Breast epithelium (tissue), 4 donors: ENCODE data around the gene MACROD2. TPM values are rescaled to one million over a fixed set of nuclear protein-coding genes. Genes with fewer than 3 reads are reported as not detected.

Source experiments
- DNase-seq, 2 donors: peaks; one replicate each; pipeline ENCODE4 v3.0.0-alpha.2; 2019; ENCODE audit warnings: low spot score in 2 of 2
- H3K27ac ChIP-seq, 2 donors: fragments of 200-600 bp; sonication (generic) in 1 of 2; one replicate each; pipeline ENCODE4 v1.5.1; 2016 to 2019; ENCODE audit warnings: mild to moderate bottlenecking in 1 of 2
- H3K27me3 ChIP-seq, 2 donors: fragments of 200-600 bp; sonication (generic) in 1 of 2; one replicate each; pipeline versions ENCODE4 v1.5.1 to v1.6.0; 2017 to 2019; ENCODE audit warnings: control low read depth in 1 of 2, mild to moderate bottlenecking in 1 of 2
- H3K36me3 ChIP-seq: fragments of 200-600 bp; one replicate; pipeline ENCODE4 v1.5.1; 2019
- H3K4me1 ChIP-seq, 2 donors: fragments of 200-600 bp; sonication (generic); one replicate each; pipeline ENCODE4 v1.5.1; 2016 to 2019; ENCODE audit warnings: control low read depth in 1 of 2
- H3K4me3 ChIP-seq, 3 donors: fragments of 200-600 bp; sonication (generic); 1 replicate in 2 of 3; 2 replicates in 1 of 3; pipeline ENCODE4 v1.5.1; 2016 to 2019; ENCODE audit warnings: mild to moderate bottlenecking in 3 of 3, moderate library complexity in 2 of 3
- H3K9me3 ChIP-seq, 2 donors: fragments of 200-600 bp; sonication (generic) in 1 of 2; one replicate each; pipeline ENCODE4 v1.5.1; 2016 to 2019; ENCODE audit warnings: control low read depth in 1 of 2
- POLR2A ChIP-seq: fragments of 450-650 bp; IDR thresholded peaks from one replicate; pipeline ENCODE4 v1.6.1; 2016; ENCODE audit warnings: antibody characterized with exemption, mild to moderate bottlenecking, moderate library complexity
- POLR2AphosphoS5 ChIP-seq, 3 donors: sonication (generic); formaldehyde crosslinking; IDR thresholded peaks; one replicate each; pipeline ENCODE4 v1.6.1; 2017; ENCODE audit warnings: antibody characterized with exemption in 3 of 3
- intact Hi-C: fragments of 100-400 bp; cut with DNase I; formaldehyde crosslinking; loops from one replicate; pipeline ENCODE4 v1.15.1; 2023; ENCODE audit warnings: low total_unique reads
- total RNA-seq, 3 donors: library from RNA; depleted of rRNA; stranded (reverse); fragments of >200 nt; gene quantifications; one replicate each; pipeline ENCODE4 v1.1.0, GENCODE V29; 2016
- TF ChIP-seq, protein P1 (sequence below), 3 donors: fragments of 450-650 bp; IDR thresholded peaks; one replicate each; pipeline ENCODE4 v1.5.1; 2016 to 2017; ENCODE audit warnings: antibody characterized with exemption in 3 of 3, mild to moderate bottlenecking in 3 of 3, moderate library complexity in 3 of 3

Gene MACROD2
- total RNA-seq, 3 donors from 2014 or later, result 6.7 to 26.8 (median 8.8) TPM

- intact Hi-C loops, result no loop called here
- Histone ChIP-seq H3K27me3 (no peaks in the 10 kb centered on the region), H3K9me3 (no peaks in the 10 kb centered on the region), H3K4me1 (no peaks in the 10 kb centered on the region), H3K36me3 (no peaks in the 10 kb centered on the region), H3K4me3 (no peak overlapping the region), H3K27ac (no peak overlapping the region)
- no peak for TF ChIP-seq POLR2AphosphoS5 (IDR thresholded peaks at IDR 0.05)
- DNase-seq, result no peak
Observed at GRCh38 chr20:16061351-16061750, 2066.0 kb downstream of the MACROD2 start.

DNA sequence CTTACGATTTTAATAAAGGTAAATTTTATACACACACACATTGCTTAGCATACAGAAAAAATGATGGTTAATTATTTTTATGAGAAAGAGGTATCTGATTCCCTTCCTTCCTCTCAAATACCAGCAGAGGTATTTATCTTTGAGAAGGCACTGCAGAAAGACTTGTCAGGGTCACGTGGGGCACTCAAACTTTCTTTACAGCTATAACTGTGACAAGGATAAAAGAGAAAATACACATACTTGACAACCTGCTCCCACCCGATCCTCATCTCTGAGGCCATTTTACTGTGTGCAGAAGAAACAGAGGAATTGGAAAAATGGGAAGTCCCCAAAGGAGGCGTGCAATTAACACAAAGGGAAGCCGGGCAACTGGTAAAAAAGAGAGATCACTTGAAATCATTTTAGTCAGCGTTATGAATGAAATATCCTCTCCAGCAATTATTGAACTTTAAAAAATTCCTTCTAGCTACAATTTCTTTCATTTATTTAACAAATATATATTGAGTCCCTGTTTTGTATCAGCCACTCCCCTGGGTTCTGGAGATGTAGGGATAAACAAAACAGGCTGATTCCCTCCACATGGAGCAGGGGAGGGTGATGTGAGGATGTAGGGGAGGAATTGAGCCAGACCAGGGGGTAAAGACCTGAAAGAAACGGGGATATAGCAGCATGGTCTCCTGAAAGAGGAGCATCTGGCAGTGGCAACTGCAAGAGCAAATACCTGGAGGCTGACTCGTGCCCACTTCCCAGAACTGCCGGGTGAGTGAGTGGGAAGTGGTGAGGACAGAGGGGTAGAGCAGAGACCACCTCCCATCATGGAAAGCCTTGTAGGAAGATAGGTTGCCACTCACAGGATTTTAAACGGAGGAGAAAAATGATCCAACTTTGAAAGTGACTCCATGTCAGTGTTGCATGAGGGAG, 2067.6 kb downstream of the MACROD2 start:
- Histone ChIP-seq H3K36me3 (no peaks in the 10 kb centered on the region), H3K27me3 (no peaks in the 10 kb centered on the region)
- intact Hi-C loops, result no loop called here

GRCh38 chr20:16063881-16064280, 2068.6 kb downstream of the MACROD2 start:
- Histone ChIP-seq H3K27me3 (no peaks in the 10 kb centered on the region), H3K36me3 (no peaks in the 10 kb centered on the region), H3K4me3 (no peak overlapping the region), H3K9me3 (no peaks in the 10 kb centered on the region), H3K4me1 (no peaks in the 10 kb centered on the region), H3K27ac (peak overlapping the region; percentile 7 to 33)
- intact Hi-C loops, result no loop called here
- no peak for DNase-seq
- TF ChIP-seq POLR2A, result no peak
- TF ChIP-seq POLR2AphosphoS5 (IDR thresholded peaks at IDR 0.05), result no peak
- TF ChIP-seq, protein P1, sequence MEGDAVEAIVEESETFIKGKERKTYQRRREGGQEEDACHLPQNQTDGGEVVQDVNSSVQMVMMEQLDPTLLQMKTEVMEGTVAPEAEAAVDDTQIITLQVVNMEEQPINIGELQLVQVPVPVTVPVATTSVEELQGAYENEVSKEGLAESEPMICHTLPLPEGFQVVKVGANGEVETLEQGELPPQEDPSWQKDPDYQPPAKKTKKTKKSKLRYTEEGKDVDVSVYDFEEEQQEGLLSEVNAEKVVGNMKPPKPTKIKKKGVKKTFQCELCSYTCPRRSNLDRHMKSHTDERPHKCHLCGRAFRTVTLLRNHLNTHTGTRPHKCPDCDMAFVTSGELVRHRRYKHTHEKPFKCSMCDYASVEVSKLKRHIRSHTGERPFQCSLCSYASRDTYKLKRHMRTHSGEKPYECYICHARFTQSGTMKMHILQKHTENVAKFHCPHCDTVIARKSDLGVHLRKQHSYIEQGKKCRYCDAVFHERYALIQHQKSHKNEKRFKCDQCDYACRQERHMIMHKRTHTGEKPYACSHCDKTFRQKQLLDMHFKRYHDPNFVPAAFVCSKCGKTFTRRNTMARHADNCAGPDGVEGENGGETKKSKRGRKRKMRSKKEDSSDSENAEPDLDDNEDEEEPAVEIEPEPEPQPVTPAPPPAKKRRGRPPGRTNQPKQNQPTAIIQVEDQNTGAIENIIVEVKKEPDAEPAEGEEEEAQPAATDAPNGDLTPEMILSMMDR (IDR thresholded peaks at IDR 0.05), result no peak

More for the DNA sequence above, 2067.6 kb downstream of the MACROD2 start:
- Histone ChIP-seq H3K27ac (no peak overlapping the region), H3K9me3 (no peaks in the 10 kb centered on the region), H3K4me1 (no peaks in the 10 kb centered on the region), H3K4me3 (no peak overlapping the region)
- no peak for TF ChIP-seq POLR2A
- TF ChIP-seq, protein P1 (IDR thresholded peaks at IDR 0.05), result no peak
- no peak for TF ChIP-seq POLR2AphosphoS5 (IDR thresholded peaks at IDR 0.05)
- DNase-seq, result no peak

DNA sequence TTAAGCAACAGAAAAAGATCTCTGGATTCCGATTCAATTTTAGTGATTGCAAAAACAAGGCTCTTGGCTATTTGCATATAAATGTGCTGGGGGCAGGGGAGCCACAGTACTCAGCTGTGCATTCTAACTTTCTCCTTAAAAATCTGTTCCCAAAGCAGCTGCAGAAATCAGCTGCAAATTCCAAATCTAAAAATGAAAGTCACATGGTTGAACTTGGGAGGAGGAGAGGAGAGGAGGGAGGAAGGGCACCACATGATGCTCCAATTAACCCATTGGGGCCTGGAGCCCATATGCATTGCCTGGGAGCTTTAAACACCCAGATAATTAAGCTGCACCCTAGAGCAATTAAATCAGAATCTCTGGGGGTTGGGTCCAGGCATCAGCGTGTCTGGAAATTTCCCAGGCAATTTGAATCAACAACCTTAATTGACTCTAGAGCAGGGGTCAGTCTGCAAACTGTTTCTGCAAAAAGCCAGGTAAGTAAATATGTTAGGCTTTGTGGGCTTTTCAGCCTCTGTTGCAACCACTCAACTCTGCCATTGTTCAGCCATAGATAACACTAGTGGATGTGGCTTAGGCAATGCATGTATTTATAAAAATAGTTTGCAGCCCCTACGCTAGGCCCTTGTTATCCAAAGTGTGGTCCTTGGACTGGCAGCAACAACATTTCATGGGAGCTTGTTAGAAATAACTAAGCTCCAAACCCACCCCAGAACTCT, 2069.8 kb downstream of the MACROD2 start:
- Histone ChIP-seq H3K27ac (no peak overlapping the region), H3K4me3 (no peak overlapping the region), H3K9me3 (no peaks in the 10 kb centered on the region), H3K27me3 (no peaks in the 10 kb centered on the region), H3K36me3 (no peaks in the 10 kb centered on the region), H3K4me1 (no peaks in the 10 kb centered on the region)
- TF ChIP-seq, protein P1 (IDR thresholded peaks at IDR 0.05), result no peak
- no peak for TF ChIP-seq POLR2A
- no peak for TF ChIP-seq POLR2AphosphoS5 (IDR thresholded peaks at IDR 0.05)
- intact Hi-C loops, result no loop called here
- no peak for DNase-seq

DNA sequence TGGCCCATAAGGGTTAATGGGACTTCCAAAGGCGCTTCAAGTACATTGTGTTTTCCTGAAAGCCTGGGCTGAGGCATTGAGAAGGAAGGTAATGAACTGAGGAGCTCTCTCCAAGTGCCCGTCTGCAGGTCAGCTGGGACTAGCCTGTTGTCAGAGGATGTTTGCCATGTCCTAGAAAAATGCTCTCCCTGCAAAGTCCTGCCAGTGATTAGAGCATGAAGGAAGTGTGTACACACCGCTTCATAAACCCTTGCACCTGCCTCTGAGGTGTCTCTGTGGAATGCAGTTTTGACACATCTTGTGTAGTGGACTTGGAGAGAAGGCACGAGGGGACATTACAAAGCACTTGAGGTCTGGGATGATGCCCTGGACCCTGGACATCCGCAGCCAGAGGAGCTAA, 2071.3 kb downstream of the MACROD2 start:
- H3K27me3 ChIP-seq, result no peaks in the 10 kb centered on the region
- no peaks in the 10 kb centered on the region for H3K9me3 ChIP-seq
- H3K36me3 ChIP-seq, result no peaks in the 10 kb centered on the region
- TF ChIP-seq, protein P1 (IDR thresholded peaks at IDR 0.05), result no peak
- TF ChIP-seq POLR2AphosphoS5 (IDR thresholded peaks at IDR 0.05), result no peak
- no peak for TF ChIP-seq POLR2A
- intact Hi-C loops, result no loop called here
- no peaks in the 10 kb centered on the region for H3K4me1 ChIP-seq
- no peak for DNase-seq
- no peak overlapping the region for H3K27ac ChIP-seq
- H3K4me3 ChIP-seq, result no peak overlapping the region
